Measurements from ENCODE around the gene SLC28A3. TPM values are rescaled to one million over a fixed set of nuclear protein-coding genes. Genes with fewer than 3 reads are reported as not detected.

The SLC28A3 gene
- total and polyA plus RNA-seq, 12 donors: under 0.01 to 0.40 (median 0.04) TPM; not detected in 9

- Histone ChIP-seq H3K27me3 (no peaks in the 10 kb centered on the region), H3K9me3 (replicated peaks in 1 of 3) (no peaks in the 10 kb centered on the region), H3K27ac (no peak overlapping the region), H3K4me3 (no peak overlapping the region), H3K4me1 (replicated peaks in 1 of 2) (no peaks in the 10 kb centered on the region), H3K36me3 (replicated peaks in 1 of 2) (no peaks in the 10 kb centered on the region)
- intact Hi-C loops (cut with DNase I): no loop called here
- TF ChIP-seq POLR2A (IDR thresholded peaks at IDR 0.05) (no peak), CTCF (IDR thresholded peaks at IDR 0.05) (no peak)
- no peak for DNase-seq
- WGBS, 4 donors: 71 to 79% (median 71%) methylated on average over 6 of the region's 6 CpGs
These were observed 56.6 kb downstream of the SLC28A3 start for GRCh38 chr9:84283946-84284345.

GRCh38 chr9:84278130-84278529, 62.4 kb downstream of the SLC28A3 start:
- DNase-seq: no peak
- no peaks in the 10 kb centered on the region for H3K36me3 ChIP-seq (replicated peaks in 1 of 2)
- H3K9me3 ChIP-seq (replicated peaks in 1 of 3): no peaks in the 10 kb centered on the region
- intact Hi-C loops (cut with DNase I): no loop called here
- TF ChIP-seq POLR2A (IDR thresholded peaks at IDR 0.05) (no peak), CTCF (IDR thresholded peaks at IDR 0.05) (no peak)
- no peak overlapping the region for H3K27ac ChIP-seq
- no peaks in the 10 kb centered on the region for H3K27me3 ChIP-seq
- no peaks in the 10 kb centered on the region for H3K4me1 ChIP-seq (replicated peaks in 1 of 2)
- 36 to 66% (median 46%) methylated on average over 1 of the region's 1 CpG for WGBS, 4 donors
- no peak overlapping the region for H3K4me3 ChIP-seq

GRCh38 chr9:84277646-84278045, 62.9 kb downstream of the SLC28A3 start:
- H3K27me3 ChIP-seq: no peaks in the 10 kb centered on the region
- no peak overlapping the region for H3K27ac ChIP-seq
- H3K36me3 ChIP-seq (replicated peaks in 1 of 2): no peaks in the 10 kb centered on the region
- H3K4me3 ChIP-seq: no peak overlapping the region
- WGBS, 4 donors: 72 to 91% (median 75%) methylated on average over 3 of the region's 3 CpGs
- H3K4me1 ChIP-seq (replicated peaks in 1 of 2): no peaks in the 10 kb centered on the region
- no peaks in the 10 kb centered on the region for H3K9me3 ChIP-seq (replicated peaks in 1 of 3)
- no peak for DNase-seq
- intact Hi-C loops (cut with DNase I): no loop called here
- TF ChIP-seq POLR2A (IDR thresholded peaks at IDR 0.05): no peak
- TF ChIP-seq CTCF (IDR thresholded peaks at IDR 0.05): no peak

GRCh38 chr9:84276741-84277140, 63.8 kb downstream of the SLC28A3 start:
- Histone ChIP-seq H3K27ac (no peak overlapping the region), H3K27me3 (no peaks in the 10 kb centered on the region), H3K4me3 (no peak overlapping the region), H3K36me3 (replicated peaks in 1 of 2) (no peaks in the 10 kb centered on the region), H3K9me3 (replicated peaks in 1 of 3) (no peaks in the 10 kb centered on the region), H3K4me1 (replicated peaks in 1 of 2) (no peaks in the 10 kb centered on the region)
- WGBS, 4 donors: 84 to 95% (median 86%) methylated on average over 3 of the region's 3 CpGs
- DNase-seq: no peak
- intact Hi-C loops (cut with DNase I): no loop called here
- TF ChIP-seq CTCF (IDR thresholded peaks at IDR 0.05) (no peak), POLR2A (IDR thresholded peaks at IDR 0.05) (no peak)
